NCI-H2227 (cell line): ENCODE results near the gene PROSER3.

ENCODE experiments used
- DNase-seq: peaks from one replicate; lab custom pipeline; 2025; ENCODE audit not compliant: unreplicated experiment; lab: John Stamatoyannopoulos, UW

Gene PROSER3

GRCh38 chr19:35775298-35776101, 17.5 kb downstream of the PROSER3 start, which contains the start of gene ARHGAP33:
Gene ARHGAP33, plus strand, starts transcription at chr19:35775564. Its CDS starts 95 bp downstream, at chr19:35775659.
- DNase-seq, result peak; percentile 100

DNA sequence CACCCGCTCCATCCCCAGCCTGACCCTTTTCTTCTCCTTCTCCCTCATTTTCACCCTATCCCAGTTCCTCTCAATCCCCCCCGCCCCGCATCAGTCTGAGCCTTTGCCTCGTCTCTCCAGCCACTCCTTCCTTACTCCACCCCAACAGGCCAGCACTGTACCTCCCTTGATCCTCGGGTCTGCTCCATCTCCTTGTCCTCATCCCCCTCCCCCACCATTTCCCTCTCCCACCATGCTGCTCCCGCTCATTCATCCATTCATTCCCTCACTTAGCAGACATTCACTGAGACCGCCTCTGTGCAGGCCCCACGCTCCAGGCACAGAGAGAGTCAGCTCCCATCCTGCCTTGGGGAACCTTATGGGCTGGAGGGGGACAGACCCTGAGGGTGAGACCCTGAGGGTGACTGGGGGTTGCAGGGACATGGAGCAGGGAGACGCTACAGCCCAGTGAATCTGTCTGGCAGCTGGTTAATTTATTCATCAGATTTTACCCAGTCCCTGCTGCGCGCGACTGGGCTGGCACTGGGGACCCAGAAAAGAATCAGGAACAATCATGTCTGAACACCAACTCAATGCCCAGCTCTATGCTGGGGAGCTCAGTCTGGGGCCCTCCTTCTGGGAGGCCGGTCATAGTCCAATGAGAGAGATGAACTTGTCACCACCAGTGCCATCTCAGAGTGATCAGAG, 18.3 kb downstream of the PROSER3 start:
- peak; percentile 88 for DNase-seq

DNA sequence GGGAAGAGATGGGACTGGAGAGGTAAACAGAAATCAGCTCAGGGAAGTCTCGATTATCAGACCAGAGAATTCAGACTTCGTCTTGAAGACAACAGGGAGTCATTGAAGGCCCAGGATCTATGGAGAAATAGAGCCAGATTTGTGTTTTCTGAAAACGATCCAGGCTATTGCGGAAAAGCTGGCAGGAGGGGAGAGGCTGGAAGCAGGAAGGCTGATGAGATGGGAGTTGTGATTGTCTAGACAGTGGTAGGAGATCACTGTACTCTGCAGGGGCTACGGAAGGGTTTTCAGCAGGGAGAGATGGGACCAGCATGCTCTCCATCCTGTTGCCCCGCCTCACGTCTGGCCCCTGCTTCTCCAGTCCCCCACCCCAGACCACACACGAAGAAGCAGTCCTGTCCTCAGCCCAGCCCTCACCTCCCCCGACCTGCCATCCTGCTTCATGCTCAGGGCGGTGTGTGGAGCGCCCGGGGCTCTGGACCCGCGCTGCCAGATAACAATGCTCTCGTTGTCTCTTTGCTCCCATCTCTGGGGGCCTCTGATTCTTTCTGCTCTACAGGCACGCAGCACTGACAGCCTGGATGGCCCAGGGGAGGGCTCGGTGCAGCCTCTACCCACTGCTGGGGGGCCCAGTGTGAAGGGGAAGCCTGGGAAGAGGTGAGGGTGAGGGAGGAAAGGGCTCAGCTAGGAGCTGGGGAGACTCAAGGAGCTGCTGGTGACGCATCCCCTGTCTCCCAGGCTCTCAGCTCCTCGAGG, 19.3 kb downstream of the PROSER3 start:
- DNase-seq, result no peak

DNA sequence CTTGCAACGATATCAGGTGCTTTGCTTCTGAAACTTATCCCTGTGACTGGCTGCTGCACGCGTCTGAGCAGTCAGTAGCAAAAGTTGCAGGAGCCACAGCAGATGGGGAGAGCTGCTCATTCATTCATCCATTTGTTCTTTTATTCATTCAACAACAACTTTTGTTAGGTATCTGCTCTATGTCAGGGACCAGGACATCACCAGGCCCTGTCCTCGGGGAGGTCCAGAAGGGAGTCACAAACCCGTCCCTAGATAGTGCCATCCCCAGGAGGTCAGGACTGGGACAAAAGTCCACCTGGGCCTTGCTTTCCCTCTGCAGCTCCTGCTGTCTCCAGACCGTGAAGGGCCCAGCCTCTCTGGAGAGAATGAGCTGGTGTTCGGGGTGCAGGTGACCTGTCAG, 20.0 kb downstream of the PROSER3 start:
- DNase-seq, result no peak

GRCh38 chr19:35779033-35779432, 21.1 kb downstream of the PROSER3 start:
- no peak for DNase-seq

- DNase-seq, result no peak
These were observed 22.1 kb downstream of the PROSER3 start for GRCh38 chr19:35780058-35780457.

DNA sequence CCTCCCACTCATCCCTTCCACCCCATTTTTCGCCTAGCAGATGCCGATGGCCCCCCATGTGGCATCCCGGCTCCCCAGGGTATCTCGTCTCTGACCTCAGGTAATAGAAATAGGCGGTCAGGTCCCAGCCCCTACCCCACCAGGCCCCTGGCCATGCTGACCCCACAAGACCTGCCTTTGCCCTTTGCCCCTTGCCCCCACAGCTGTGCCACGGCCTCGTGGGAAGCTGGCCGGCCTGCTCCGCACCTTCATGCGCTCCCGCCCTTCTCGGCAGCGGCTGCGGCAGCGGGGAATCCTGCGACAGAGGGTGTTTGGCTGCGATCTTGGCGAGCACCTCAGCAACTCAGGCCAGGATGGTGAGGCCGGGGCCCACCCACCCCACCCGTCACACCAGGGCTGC, 22.7 kb downstream of the PROSER3 start:
- no peak for DNase-seq

- DNase-seq, result no peak
These were observed 23.7 kb downstream of the PROSER3 start for GRCh38 chr19:35781650-35782049.

- DNase-seq, result no peak
These were observed 24.6 kb downstream of the PROSER3 start for GRCh38 chr19:35782589-35782988.

GRCh38 chr19:35783469-35784434, 25.8 kb downstream of the PROSER3 start:
- no peak for DNase-seq

GRCh38 chr19:35784503-35785338, 26.7 kb downstream of the PROSER3 start:
- no peak for DNase-seq

GRCh38 chr19:35785339-35785627, 27.3 kb downstream of the PROSER3 start:
- DNase-seq, result no peak

DNA sequence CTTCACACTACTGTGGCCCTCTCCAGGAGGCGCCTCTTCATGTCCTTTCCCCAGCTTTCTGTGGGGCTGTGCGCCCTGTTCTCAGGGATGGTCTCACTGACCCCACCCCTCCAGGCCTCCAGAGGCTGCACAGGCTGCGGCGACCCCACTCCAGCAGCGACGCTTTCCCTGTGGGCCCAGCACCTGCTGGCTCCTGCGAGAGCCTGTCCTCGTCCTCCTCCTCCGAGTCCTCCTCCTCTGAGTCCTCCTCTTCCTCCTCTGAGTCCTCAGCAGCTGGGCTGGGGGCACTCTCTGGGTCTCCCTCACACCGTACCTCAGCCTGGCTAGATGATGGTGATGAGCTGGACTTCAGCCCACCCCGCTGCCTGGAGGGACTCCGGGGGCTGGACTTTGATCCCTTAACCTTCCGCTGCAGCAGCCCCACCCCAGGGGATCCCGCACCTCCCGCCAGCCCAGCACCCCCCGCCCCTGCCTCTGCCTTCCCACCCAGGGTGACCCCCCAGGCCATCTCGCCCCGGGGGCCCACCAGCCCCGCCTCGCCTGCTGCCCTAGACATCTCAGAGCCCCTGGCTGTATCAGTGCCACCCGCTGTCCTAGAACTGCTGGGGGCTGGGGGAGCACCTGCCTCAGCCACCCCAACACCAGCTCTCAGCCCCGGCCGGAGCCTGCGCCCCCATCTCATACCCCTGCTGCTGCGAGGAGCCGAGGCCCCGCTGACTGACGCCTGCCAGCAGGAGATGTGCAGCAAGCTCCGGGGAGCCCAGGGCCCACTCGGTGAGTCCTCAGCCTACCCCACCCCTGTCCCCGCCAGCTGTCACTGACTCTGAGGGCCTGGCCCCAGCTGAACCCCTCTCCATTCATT, 28.6 kb downstream of the PROSER3 start:
- DNase-seq, result no peak

- no peak for DNase-seq
These were observed 29.3 kb downstream of the PROSER3 start for GRCh38 chr19:35787227-35787799.

GRCh38 chr19:35788205-35788960, 30.4 kb downstream of the PROSER3 start:
- no peak for DNase-seq

GRCh38 chr19:35789195-35789977, 31.4 kb downstream of the PROSER3 start:
- DNase-seq, result no peak
